ENCODE results near the gene SLC2A14.

DNA sequence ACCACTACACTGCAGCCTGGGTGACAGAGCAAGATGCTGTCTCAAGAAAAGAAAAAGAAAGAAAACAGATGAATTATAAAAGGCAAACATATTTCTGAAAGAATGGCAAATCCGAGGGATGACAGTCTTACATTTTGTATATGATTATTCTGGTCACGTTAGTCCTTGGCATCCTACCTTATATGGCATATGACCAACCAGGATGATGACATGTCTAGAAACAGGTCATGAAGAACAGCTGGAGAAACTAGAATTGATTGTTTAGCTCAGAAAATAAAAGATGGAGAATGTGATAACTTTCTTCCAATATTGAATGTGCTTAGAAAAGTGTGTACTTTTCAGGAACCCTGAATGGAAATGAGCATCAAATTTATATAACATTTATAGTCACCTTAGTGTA is 19.2 kb downstream of the SLC2A14 start:
- no peak for TF ChIP-seq EZH2 (IDR thresholded peaks at IDR 0.05; ENCODE audit: low read depth)
- TF ChIP-seq CTCF (conservative IDR thresholded peaks at IDR 0.05), result no peak

All from PC-9 (cell line).